HepG2 (cell line): ENCODE results near the gene KCNMB2. TPM values are rescaled to one million over a fixed set of nuclear protein-coding genes. Genes with fewer than 3 reads are reported as not detected.

Source experiments
- ATAC-seq: fragments of 200-7000 bp; cut with Tn5 transposase; 3 replicates; pipeline ENCODE4 v1.9.1; 2020; ENCODE audit warnings: mild to moderate bottlenecking, moderate library complexity
- BruUV-seq: library from RNA; stranded (reverse); fragments of 400-500 nt; replicated peaks from 2 replicates; lab custom pipeline; 2021; lab: Mats Ljungman, UMichigan
- CTCF ChIA-PET: fragments of 300-600 bp; formaldehyde crosslinking; extraction: SDS; loops from one replicate; lab custom pipeline; 2021; ENCODE audit warnings: low total read pairs, inconsistent platforms, low intra/inter-chr PET ratio; lab: Yijun Ruan, JAX
- POLR2A ChIA-PET: fragments of 350-600 bp; sonication (Branson Sonifier 250); formaldehyde crosslinking; loops from one replicate; lab custom pipeline; 2020; ENCODE audit warnings: antibody characterized with exemption, inconsistent platforms; lab: Yijun Ruan, JAX
- DNase-seq: peaks from one replicate; pipeline ENCODE4 v3.0.0-alpha.2; 2015; ENCODE audit warnings: low spot score
- FAIRE-seq: peaks from 3 replicates; lab custom pipeline; 2011; peaks lifted over from hg19 to GRCh38; lab: Jason Lieb, UNC
- H2AFZ ChIP-seq: one replicate; pipeline ENCODE4 v1.6.1; 2011; ENCODE audit warnings: low read length, inconsistent platforms
- H3K27ac ChIP-seq: fragments of 300-600 bp; 3 replicates; pipeline ENCODE4 v1.8.0; 2011; ENCODE audit warnings: mixed run types, mild to moderate bottlenecking, mixed read lengths, low read length, inconsistent platforms; ENCODE audit not compliant: insufficient read depth; ENCODE audit errors: extremely low read length
- H3K27me3 ChIP-seq, 2 experiments: fragments of 200-600 bp in 1 of 2; 2 replicates in 1 of 2; 3 replicates in 1 of 2; pipeline versions ENCODE4 v1.6.0 to v1.8.0; 2011; ENCODE audit warnings: low read length in 2 of 2, mild to moderate bottlenecking in 2 of 2, moderate library complexity in 2 of 2, inconsistent platforms in 1 of 2; ENCODE audit not compliant: insufficient read depth in 2 of 2, control insufficient read depth in 1 of 2
- H3K36me3 ChIP-seq, 2 experiments: fragments of 200-600 bp in 1 of 2; replicated peaks in 1 of 2; 2 replicates in 1 of 2; 3 replicates in 1 of 2; pipeline versions ENCODE4 v1.5.1 to v1.8.0; 2011; ENCODE audit warnings: low read length in 2 of 2, inconsistent platforms in 1 of 2; ENCODE audit not compliant: insufficient read depth in 2 of 2, control insufficient read depth in 1 of 2
- H3K4me1 ChIP-seq: 2 replicates; pipeline ENCODE4 v1.5.1; 2012; ENCODE audit warnings: low read length, inconsistent platforms; ENCODE audit not compliant: insufficient read depth
- H3K4me2 ChIP-seq: 2 replicates; pipeline ENCODE4 v1.6.0; 2011; ENCODE audit warnings: low read depth, low read length, inconsistent platforms
- H3K4me3 ChIP-seq, 3 experiments: fragments of 200-600 bp in 1 of 3; sonication (generic), shearing (Covaris generic) in 1 of 3; replicated peaks in 1 of 3; 2 replicates each; pipeline ENCODE4 v1.5.1; 2011 to 2016; ENCODE audit warnings: low read length in 3 of 3, inconsistent platforms in 2 of 3, low read depth in 2 of 3, mild to moderate bottlenecking in 2 of 3, control low read depth in 1 of 3, mixed read lengths in 1 of 3; ENCODE audit not compliant: insufficient read depth in 1 of 3
- H3K79me2 ChIP-seq: one replicate; pipeline ENCODE4 v1.6.1; 2011; ENCODE audit warnings: low read length, inconsistent platforms; ENCODE audit not compliant: insufficient read depth
- H3K9ac ChIP-seq: 2 replicates; pipeline ENCODE4 v1.6.0; 2011; ENCODE audit warnings: mild to moderate bottlenecking, low read depth, low read length, inconsistent platforms; ENCODE audit not compliant: insufficient read depth
- H3K9me3 ChIP-seq: 2 replicates; pipeline ENCODE4 v1.5.1; 2012; ENCODE audit warnings: mild to moderate bottlenecking, low read length
- H4K20me1 ChIP-seq: 2 replicates; pipeline ENCODE4 v1.6.0; 2011; ENCODE audit warnings: inconsistent platforms, mild to moderate bottlenecking, low read length, moderate library complexity; ENCODE audit not compliant: insufficient read depth
- BRD4 ChIP-seq: sonication (generic); formaldehyde crosslinking; IDR thresholded peaks from 2 replicates; pipeline ENCODE4 v1.4.0; 2020; ENCODE audit warnings: missing genetic modification reagents
- CBFB ChIP-seq: sonication (generic); formaldehyde crosslinking; IDR thresholded peaks from 2 replicates; pipeline ENCODE4 v1.4.0; 2020; ENCODE audit warnings: missing genetic modification reagents
- GPN1 ChIP-seq: sonication (generic); formaldehyde crosslinking; IDR thresholded peaks from 2 replicates; pipeline ENCODE4 v1.5.1; 2020; ENCODE audit warnings: missing genetic modification reagents, borderline replicate concordance
- HNRNPH1 ChIP-seq: fragments of 200-400 bp; formaldehyde crosslinking; optimal IDR thresholded peaks from 2 replicates; pipeline ENCODE3; 2017; ENCODE audit warnings: mild to moderate bottlenecking, low read depth, low read length
- NR1H2 ChIP-seq: sonication (generic); formaldehyde crosslinking; IDR thresholded peaks from 2 replicates; pipeline ENCODE4 v1.8.1; 2022; ENCODE audit warnings: low read depth, missing genetic modification reagents, borderline replicate concordance
- SKI ChIP-seq: fragments of 450-650 bp; IDR thresholded peaks from one replicate; pipeline ENCODE4 v1.6.1; 2018; ENCODE audit warnings: mild to moderate bottlenecking; ENCODE audit not compliant: partially characterized antibody
- SPEN ChIP-seq: sonication (generic); formaldehyde crosslinking; IDR thresholded peaks from 2 replicates; pipeline ENCODE4 v1.5.1; 2020; ENCODE audit warnings: low read depth, mild to moderate bottlenecking, missing genetic modification reagents
- ZBTB37 ChIP-seq: sonication (generic); formaldehyde crosslinking; IDR thresholded peaks from 2 replicates; pipeline ENCODE4 v1.4.0; 2020; ENCODE audit warnings: mild to moderate bottlenecking, missing genetic modification reagents
- ZNF282 ChIP-seq: fragments of 450-650 bp; IDR thresholded peaks from 2 replicates; pipeline ENCODE4 v1.6.1; 2018; ENCODE audit not compliant: partially characterized antibody
- WGBS: methylation state at CpG from one replicate; pipeline ENCODE4 v1.1.6; 2017; ENCODE audit warnings: low lambda C conversion rate; 5-methylcytosine and 5-hydroxymethylcytosine counted together
- in situ Hi-C: cut with HindIII; loops from 2 replicates; pipeline ENCODE4 v1.10.0; 2017; ENCODE audit warnings: low pct_unique_long_range_greater_than_20kb; ENCODE audit not compliant: extremely low pct_ligation_motif_present
- intact Hi-C: fragments of 100-400 bp; cut with micrococcal nuclease; formaldehyde crosslinking; loops from one replicate; pipeline ENCODE4 v1.10.0; 2022; ENCODE audit not compliant: unreplicated experiment
- polyA plus RNA-seq, 8 experiments: library from polyadenylated mRNA; depleted of rRNA in 3 of 8; stranded (reverse) in 7 of 8; unstranded in 1 of 8; fragments of >200 nt; fragmentation: Illumina TruSeq in 4 of 8; extraction: Trizol in 4 of 8; gene quantifications; 2 replicates each; pipeline versions ENCODE4 v1.2.1 to v1.2.3, GENCODE V29; 2011 to 2016; ENCODE audit warnings: low read depth in 4 of 8, missing spikeins in 1 of 8, mixed read lengths in 1 of 8; ENCODE audit not compliant: insufficient read depth in 1 of 8
- total RNA-seq, 5 experiments: library from RNA; depleted of rRNA; stranded (reverse); fragments of >200 nt; fragmentation: Illumina TruSeq; extraction: Trizol; gene quantifications; 2 replicates each; pipeline ENCODE4 v1.2.3, GENCODE V29; 2016; ENCODE audit warnings: low read depth in 1 of 5
- TF ChIP-seq, protein P1 (sequence below): sonication (generic); formaldehyde crosslinking; IDR thresholded peaks from 2 replicates; pipeline ENCODE4 v1.5.0; 2020; ENCODE audit warnings: mild to moderate bottlenecking, missing genetic modification reagents, borderline replicate concordance

Gene KCNMB2
- total and polyA plus RNA-seq, 2 of the 13 experiments (the other 11 are each of a cell fraction or from before 2014, with no cell fraction given): not detected

GRCh38 chr3:178706411-178706810 lies 170.2 kb downstream of the KCNMB2 start:
- H3K79me2 ChIP-seq: no peaks in the 10 kb centered on the region
- CTCF ChIA-PET: no interaction called here
- FAIRE-seq: no peak
- POLR2A ChIA-PET: no interaction called here
- no peak overlapping the region for H2AFZ ChIP-seq
- intact Hi-C loops: no loop called here
- ATAC-seq: no peak
- in situ Hi-C loops: no loop called here
- no peak overlapping the region for H3K9ac ChIP-seq
- WGBS: 22% methylated on average over 2 of the region's 2 CpGs
- BruUV-seq: no TSS peak
- no peak overlapping the region for H3K4me2 ChIP-seq
- TF ChIP-seq CBFB (CRISPR knock-in tag) (no peak), SPEN (CRISPR knock-in tag) (no peak), GPN1 (no peak), ZBTB37 (CRISPR knock-in tag) (no peak), BRD4 (CRISPR knock-in tag) (no peak), NR1H2 (CRISPR knock-in tag) (no peak), HNRNPH1 (no peak), ZNF282 (no peak), SKI (no peak)
- TF ChIP-seq, protein P1, sequence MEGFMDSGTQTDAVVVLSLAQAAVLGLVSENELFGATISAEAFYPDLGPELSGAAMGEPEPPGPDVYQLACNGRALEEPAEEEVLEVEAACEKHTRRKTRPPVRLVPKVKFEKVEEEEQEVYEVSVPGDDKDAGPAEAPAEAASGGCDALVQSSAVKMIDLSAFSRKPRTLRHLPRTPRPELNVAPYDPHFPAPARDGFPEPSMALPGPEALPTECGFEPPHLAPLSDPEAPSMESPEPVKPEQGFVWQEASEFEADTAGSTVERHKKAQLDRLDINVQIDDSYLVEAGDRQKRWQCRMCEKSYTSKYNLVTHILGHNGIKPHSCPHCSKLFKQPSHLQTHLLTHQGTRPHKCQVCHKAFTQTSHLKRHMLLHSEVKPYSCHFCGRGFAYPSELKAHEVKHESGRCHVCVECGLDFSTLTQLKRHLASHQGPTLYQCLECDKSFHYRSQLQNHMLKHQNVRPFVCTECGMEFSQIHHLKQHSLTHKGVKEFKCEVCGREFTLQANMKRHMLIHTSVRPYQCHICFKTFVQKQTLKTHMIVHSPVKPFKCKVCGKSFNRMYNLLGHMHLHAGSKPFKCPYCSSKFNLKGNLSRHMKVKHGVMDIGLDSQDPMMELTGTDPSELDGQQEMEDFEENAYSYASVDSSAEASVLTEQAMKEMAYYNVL (CRISPR knock-in tag): no peak
- no peak overlapping the region for H3K27ac ChIP-seq
- no peak overlapping the region for H3K4me3 ChIP-seq
- H3K9me3 ChIP-seq: no peaks in the 10 kb centered on the region
- DNase-seq: no peak
- H3K4me1 ChIP-seq: no peaks in the 10 kb centered on the region
- H4K20me1 ChIP-seq: no peaks in the 10 kb centered on the region
- H3K36me3 ChIP-seq: no peaks in the 10 kb centered on the region
- H3K27me3 ChIP-seq: no peaks in the 10 kb centered on the region
